ENCODE data around the gene TRIM34. TPM values are rescaled to one million over a fixed set of nuclear protein-coding genes. Genes with fewer than 3 reads are reported as not detected.

Gene TRIM34
- total and polyA plus RNA-seq, 2 of the 8 experiments (the other 6 are each of a cell fraction or from before 2014, with no cell fraction given), result 0.76 to 5.8 TPM

GRCh38 chr11:5626196-5626595 is 1.4 kb downstream of the TRIM34 start (continued):
- no peak for TF ChIP-seq ATF3 (IDR thresholded peaks at IDR 0.05; ENCODE audit: insufficient read depth, low read depth, low read length)
